GM10266 (cell line): Measurements from ENCODE around the gene ASAP2.

ENCODE experiments used
- DNase-seq: peaks from one replicate; pipeline ENCODE4 v3.0.0; 2012; ENCODE audit errors: extremely low spot score
- CTCF ChIP-seq: IDR thresholded peaks from 2 replicates; pipeline ENCODE4 v1.5.1; 2012; ENCODE audit warnings: mild to moderate bottlenecking, low read depth; ENCODE audit not compliant: control insufficient read depth, insufficient read depth; ENCODE audit errors: missing control alignments

Gene ASAP2

GRCh38 chr2:9332136-9332852, 125.7 kb downstream of the ASAP2 start:
- TF ChIP-seq CTCF, result no peak
- DNase-seq, result no peak

DNA sequence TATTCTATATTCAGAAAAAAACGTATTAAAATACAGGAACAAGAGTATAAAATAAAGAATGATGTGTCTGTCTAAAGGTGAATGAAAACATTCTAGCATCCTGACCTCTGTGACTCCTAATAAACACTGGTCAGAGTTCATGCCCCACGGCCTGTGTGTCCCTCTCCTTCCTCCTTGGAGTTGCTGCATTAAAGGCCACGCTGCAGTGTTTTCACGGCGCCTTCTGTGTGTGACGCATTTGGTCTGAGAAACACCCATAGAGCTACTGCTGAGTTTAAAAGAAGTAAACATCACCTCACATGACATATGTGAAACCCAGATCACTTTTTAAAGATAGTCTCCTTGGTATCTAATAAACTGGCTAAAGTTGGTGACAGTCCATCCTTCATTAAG, 126.2 kb downstream of the ASAP2 start:
- TF ChIP-seq CTCF, result no peak
- DNase-seq, result no peak

GRCh38 chr2:9333591-9334171, 127.1 kb downstream of the ASAP2 start:
- TF ChIP-seq CTCF, result peak; percentile 43
- DNase-seq, result no peak

DNA sequence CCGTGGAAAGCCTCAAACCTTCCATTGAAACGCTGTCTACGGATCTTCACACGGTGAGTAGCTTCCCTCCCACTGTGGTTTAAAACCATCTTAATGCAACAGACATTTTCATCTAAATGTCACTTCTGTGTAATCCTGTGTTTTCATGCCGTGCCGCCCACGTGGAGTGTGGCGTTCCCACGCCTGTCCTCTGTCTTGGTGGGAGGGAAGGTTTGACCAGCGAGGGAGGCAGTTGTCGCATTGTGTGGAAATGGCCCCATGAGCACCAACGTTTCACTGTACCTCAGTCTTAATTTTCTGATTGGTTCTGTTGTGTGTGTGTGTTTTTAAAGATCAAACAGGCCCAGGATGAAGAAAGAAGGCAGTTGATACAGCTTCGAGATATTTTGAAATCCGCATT, 128.1 kb downstream of the ASAP2 start:
- no peak for DNase-seq
- no peak for TF ChIP-seq CTCF

GRCh38 chr2:9335322-9335832, 128.8 kb downstream of the ASAP2 start:
- no peak for DNase-seq
- no peak for TF ChIP-seq CTCF

DNA sequence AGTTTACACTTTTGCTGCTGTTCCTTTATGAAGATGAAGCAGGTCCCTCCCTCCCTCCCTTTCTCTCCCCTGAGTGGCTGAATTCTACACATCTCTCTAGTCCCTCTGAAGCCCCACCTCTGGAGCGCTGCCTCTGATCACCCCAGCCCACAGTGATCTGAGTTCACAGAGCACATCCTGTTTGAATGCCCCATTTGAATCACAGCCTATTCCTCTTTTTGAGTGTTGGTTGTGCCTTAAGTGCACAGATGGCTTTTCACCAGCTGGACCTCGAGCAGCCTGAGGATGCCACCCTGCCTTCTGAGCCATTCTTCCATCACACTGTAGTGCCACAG, 129.6 kb downstream of the ASAP2 start:
- no peak for TF ChIP-seq CTCF
- DNase-seq, result no peak

DNA sequence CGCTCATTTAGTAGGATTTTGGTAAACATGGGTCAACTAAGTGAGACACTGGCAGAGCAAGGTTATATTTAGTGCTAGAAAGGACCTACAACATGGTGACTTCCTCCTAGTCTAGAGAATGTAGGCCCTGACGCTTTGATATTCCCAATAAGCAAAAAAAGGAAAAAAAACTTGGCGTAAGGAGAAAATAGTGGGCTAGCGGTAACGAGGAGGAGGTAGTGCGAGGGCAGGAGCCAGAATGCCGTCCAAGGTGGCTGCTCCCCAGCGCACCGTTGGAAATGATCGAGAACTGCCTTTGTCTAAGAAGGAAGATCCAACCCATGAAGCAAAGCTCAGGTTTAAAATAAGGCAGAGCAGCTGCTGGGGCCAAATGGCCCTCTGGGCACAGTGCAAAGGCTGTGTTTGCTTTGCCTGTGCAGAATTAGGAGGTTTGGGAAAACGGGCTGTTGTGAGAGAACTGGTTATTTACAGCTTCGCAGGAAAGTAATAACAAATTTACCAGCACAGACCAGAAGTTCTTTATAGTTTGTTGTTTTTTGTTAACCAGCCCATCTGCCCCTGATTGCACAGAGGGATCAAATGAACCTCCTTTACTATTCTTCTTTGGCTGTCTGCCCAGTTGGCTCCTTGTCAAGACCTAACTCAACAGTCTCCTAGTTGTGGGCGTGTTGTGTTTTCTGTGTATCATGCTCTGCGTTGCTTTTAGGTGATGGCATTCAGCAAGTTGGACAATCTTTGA, 130.1 kb downstream of the ASAP2 start:
- no peak for DNase-seq
- no peak for TF ChIP-seq CTCF
